ENCODE data around the gene ALG1L2. TPM values are rescaled to one million over a fixed set of nuclear protein-coding genes. Genes with fewer than 3 reads are reported as not detected.
"Not testable (repeated sequence)": the region's sequence is repeated elsewhere in the genome, so short reads cannot be mapped to it uniquely, and the experiment has no call there.

Gene ALG1L2
- total RNA-seq, 1 experiment from 2014 or later = not detected

DNA sequence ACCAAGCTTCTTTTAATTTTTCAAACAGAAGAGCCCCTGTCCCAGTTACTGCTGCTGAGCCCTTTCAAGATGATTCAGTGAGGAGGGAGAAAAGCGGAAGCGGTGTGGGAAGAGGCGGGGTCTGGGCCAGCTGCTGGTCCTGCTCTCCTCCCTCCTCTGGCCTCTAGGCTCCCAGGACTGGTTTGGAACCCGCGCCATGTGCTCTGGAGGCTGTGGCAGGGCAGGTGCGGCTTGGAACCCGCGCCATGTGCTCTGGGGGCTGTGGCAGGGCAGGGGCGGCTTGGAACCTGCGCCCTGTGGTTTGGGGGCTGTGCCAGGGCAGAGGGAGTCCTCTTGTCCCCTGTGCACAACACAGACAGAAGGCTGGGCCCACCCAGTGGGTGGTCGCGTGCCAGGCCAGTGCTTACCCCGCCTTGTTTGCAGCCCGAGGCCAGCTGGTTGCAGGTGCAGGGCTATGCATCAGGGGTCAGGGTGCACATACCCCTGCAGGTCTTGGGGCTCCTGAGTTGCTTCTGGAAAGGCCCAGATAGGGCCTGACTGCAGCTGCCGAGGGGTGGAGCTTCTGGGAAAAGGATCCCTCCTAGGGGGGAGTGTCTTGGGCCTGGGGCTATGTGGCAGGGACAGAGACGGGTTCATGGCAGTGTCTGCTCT, 12.2 kb downstream of the ALG1L2 start:
- DNase-seq (ENCODE audit: low read depth) = peak; percentile 14

DNA sequence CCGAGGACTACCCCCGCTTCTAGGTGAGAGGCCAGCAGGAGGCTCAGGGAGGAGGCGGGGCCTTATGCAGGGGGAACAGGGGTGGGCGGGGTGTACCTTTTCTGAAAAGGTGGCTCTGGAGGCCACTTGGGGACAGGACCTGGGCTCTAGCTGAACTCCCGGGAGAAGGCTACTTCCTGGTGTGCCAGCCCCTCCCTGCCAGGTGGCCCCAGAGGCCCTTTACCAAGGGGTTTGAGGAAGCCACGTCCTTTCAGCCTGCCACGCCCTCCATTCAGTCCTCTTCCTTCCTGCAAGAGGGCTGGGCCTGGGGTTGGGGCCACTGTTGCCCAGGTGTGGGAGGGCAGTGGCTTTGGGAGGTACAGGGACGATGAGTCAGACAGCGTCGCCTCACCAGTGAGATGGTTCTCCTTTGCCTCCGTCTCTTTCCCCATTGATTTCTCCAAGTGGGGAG, 12.9 kb downstream of the ALG1L2 start:
- not testable (repeated sequence) for DNase-seq (ENCODE audit: low read depth)

DNA sequence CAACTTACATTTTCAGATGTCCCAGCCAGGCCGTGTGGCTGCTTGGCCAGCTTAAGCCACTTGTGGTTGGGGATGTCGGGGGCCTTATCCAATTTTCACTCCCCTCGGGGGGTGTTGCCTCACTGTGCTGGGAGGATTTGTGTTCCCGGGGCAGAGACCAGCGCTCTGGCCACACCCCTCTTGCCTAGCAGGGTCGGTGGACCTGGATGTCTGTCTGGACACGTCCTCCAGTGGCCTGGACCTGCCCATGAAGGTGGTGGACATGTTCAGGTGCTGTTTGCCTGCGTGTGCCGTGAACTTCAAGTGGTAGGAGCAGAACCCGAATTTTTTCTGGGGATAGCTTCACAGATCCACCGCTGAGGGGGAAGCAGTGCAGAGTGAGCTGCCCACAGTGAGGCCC, 14.2 kb downstream of the ALG1L2 start:
- DNase-seq (ENCODE audit: low read depth) = not testable (repeated sequence)

DNA sequence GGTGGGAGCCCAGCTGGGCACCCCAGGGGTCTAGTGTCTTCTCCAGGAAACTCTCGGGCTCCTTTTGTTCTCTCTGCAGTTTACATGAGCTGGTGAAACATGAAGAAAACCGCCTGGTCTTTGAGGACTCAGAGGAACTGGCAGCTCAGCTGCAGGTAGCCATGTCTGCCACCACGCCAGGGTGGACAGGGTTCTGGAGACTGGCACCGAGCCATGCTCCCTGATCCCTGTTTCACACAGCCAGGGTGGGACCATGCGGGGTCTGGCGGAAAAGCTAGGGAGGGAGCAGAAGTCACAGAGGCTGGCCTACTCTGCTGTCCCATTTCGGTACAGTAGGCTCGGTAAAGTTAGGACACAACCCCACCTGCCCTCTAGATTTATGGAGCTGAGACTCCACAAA, 15.5 kb downstream of the ALG1L2 start:
- not testable (repeated sequence) for DNase-seq (ENCODE audit: low read depth)

DNA sequence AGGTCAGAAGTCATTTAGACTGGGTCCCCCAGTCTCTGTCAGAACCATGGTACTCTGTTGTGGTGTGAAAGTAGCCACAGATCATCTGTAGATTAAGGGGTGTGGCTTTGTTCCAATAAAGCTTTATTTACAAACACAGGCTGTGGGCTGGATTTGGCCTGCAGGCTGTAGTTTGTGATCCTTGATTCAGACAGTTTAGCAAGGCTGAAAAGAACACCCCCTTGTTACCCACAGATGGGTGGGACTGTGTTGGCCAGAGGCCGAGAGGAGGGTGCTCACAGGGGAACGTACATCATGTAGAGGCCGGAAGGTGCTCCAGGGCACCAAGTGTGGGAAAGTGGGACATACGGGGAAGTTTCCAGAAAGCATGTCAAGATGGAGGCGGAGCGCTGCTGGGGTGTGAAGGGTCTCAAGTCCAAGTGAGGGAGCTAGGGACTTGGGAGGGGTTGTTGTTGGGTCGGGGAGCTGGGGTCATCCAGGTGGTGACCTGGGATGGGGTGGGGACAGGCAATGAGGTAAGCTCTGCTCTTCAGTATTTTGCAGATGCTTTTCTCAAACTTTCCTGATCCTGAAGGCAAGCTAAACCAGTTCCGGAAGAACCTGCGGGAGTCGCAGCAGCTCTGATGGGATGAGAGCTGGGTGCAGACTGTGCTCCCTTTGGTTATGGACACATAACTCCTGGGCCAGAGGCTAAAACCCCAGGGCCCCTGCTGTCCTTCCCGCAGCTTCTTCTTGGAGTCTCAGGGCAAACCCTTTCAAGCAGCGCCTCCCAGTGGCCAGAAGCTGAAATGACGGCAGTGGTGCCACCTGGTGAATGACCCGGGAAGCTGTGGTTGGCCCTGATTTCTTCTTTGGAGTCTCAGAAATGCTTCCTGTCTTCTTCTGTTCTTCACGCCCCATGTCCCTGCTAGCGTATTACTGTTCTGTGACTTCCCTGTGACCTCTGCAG, 16.3 kb downstream of the ALG1L2 start:
- peak; percentile 21 for DNase-seq (ENCODE audit: low read depth)

DNA sequence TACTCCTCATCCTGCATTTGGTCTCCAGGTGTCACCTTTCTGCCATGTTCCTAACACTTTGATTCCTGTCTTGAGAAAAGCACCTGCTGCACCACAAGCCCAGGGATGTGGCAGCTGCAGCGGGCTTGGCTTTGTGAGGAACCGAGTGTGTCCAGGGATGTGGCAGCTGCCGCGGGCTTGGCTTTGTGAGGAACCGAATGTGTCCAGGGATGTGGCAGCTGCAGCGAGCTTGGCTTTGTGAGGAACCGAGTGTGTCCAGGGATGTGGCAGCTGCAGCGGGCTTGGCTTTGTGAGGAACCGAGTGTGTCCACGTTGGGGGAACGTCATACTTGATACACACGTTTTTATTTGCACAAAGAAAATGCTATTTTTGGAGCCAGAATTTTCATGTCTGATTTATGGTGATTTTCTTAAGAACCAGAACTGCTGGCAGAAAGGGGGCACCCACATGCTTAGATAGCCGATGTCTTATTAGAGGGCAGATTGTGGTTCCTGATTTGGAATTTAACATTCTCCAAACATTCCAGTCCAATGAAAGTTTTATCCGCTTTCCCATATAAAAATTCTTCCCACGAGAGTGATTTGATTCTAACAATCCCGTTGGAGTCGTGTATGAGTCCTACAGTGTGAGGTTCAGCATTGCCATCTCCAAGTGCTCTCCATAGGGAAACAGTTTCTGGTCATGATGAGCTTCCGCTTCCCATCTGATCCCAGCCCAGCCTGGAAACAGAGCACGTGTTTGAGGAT, 17.2 kb downstream of the ALG1L2 start:
- DNase-seq (ENCODE audit: low read depth) = peak; percentile 57

DNA sequence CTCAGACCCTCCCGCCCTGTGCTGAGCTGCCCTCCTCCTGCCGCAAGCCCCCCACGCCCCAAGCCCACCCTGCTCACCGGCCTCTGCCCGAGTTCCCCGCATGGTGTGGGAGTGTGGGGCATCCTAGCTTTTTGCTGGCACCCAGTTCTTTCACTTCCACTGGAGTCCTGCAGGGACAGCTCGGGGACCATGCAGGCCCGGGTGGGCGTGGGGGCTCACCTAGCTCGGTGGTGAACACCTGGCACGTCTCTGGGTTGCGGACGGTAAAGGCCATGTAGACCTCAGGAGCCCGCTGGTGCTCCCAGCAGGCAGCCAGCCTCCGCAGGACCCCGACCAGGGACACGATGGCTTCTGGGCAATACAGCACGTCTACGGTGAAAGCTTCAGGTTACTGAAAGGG, 20.9 kb downstream of the ALG1L2 start:
- DNase-seq (ENCODE audit: low read depth) = not testable (repeated sequence)

DNA sequence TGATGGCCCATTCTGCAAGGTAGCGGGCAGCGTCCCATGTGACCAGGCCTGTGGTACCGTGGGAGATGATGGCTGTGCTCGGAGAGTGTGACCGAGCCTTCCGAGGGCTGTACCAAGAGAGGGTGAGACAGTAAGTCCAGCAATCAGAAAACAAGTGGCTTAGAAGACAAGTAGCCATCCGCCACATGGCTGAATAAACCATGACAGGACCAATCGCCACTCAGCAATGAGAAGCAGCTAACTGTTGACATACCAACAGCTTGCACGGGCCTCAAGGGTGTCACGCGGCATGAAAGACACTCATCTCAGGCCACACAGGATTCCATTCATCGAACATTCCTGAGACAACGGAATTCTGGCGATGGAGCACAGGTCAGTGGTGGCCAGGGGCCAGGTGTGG, 22.6 kb downstream of the ALG1L2 start:
- DNase-seq (ENCODE audit: low read depth) = peak; percentile 74

DNA sequence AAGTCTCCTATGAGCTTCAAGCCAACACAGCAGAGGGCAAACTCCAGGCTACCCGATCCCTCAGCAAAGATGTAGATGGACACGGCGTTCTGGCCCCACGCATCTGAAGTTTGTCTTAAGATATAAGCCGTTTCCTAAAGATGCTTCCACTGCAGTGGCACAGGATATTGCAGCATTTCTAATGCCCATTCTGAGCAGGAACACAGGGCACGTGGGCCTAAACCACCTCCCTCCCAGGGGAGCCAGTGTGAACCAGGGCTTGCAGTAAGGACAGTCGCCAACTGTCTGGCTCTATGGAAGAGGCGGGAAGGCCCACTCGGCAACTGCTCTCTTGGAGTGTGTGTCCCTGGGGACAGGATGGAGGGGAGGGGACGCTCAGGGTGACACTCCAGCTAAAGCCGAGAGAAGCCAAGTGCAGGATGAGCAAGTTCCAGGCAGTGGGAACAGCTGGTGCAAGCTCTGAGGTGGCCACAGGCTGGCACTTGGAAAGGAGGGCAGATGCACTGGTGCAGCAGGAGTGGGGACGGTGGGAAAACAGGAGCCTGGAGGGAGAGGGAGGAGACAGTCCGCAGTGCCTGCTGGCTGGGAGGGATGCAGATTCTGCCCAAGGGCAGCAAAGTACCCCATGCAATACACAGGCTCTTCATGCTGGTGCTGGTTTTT, 25.8 kb downstream of the ALG1L2 start:
- not testable (repeated sequence) for DNase-seq (ENCODE audit: low read depth)

DNA sequence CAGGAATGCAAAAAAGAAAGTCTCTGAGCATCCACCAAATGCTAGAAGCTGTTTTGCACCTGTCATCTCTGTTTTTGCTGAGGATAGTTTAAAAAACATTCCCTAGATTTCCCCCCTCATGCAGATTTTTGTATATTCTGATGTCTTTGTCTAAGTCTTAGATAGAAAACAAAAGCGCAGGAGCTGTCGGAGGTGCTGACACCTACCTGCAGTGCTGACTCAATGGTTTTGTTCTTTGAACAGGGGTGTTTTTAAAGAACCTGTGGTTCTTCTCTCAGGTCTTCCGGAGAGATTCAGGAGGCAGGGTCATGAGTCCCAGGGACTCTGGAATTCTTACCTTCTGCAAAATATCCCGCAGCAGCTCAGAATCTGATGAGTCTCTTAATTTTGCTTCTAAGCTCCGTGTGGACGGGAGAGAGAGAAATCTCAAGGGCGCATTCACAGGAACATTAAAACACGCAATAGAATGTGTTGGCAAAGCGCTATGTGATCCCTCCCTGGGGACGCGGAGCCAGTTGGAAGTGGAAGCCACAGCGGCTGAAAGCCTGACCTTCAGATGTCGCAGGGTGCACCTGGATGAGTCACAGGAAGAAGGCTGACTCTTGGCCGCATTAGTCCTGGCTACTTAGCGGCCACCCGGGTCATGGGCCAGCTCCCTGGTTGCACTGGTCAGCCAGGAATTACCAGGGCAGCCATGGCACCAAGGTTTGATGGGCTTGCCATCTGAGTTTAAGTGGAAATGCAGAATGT, 27.4 kb downstream of the ALG1L2 start:
- DNase-seq (ENCODE audit: low read depth) = not testable (repeated sequence)

DNA sequence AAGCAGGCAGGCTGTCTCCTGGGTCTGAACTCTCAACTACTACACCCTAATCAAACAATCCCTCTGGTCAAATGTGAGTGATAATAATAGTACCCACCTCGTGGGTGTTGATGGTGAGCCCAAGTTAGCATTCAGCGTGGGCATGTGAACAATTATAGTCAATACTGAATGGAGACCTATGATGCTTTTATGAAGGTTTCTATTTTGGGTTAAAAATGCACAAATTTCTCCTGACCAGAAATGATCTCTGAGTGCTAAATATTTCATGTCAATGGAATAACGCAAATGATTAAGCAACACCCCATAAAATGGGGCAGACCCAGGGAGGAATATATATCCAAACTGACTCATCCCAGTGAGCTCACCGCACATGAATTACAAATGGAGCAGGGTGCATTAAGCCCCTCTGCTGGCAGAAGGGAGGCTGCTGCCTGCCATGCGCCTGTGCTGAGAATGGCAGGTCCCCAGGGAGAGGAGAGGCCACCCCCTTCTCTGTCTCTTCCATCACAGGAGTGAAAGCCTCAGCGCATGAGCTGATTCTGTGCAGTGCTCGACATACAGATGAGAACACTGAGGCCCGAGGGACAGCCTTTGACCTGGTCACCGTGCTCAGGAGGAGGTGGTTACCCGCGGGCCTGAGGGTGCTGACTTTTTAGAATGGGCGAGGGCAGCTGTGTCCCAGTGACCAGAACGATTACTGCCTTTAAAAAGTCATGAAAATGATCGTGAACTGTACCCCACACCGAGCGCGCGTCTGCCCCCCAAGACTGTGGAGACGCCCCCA, 28.9 kb downstream of the ALG1L2 start:
- DNase-seq (ENCODE audit: low read depth) = peak; percentile 71

DNA sequence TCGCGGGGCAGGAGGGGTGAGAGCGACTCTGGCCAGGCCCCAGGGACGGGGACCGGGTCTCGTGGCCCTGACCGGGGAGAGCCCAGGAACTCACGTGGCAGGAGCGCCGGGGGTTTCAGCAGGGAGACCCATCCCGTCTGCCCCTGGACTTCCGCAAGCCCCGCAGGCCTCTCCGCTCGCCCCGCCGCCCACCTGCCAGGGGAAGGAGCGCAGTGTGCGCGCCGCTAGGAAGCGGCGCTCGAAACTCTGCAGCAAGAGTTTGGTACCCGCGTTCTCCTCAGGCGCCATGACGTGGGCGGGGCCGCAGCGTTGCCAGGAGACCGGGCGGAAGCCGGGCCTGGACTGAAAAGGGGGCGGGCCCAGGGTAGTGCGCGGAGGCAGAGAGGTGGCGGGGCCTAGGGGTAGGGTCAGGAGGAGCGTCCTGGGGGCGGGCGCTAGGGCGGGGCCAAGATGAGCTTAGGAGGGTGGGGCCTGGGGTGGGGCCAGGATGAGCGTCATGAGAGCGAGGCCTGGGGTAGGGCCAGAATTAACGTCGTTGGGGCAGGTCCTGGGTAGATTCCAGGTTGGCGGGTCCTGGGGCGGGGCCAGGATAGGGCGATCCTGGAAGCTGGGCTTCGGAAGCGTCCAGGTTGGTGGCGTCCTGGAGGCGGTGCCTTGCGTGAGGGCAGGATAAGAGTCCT, 29.7 kb downstream of the ALG1L2 start:
- peak; percentile 97 for DNase-seq (ENCODE audit: low read depth)

DNA sequence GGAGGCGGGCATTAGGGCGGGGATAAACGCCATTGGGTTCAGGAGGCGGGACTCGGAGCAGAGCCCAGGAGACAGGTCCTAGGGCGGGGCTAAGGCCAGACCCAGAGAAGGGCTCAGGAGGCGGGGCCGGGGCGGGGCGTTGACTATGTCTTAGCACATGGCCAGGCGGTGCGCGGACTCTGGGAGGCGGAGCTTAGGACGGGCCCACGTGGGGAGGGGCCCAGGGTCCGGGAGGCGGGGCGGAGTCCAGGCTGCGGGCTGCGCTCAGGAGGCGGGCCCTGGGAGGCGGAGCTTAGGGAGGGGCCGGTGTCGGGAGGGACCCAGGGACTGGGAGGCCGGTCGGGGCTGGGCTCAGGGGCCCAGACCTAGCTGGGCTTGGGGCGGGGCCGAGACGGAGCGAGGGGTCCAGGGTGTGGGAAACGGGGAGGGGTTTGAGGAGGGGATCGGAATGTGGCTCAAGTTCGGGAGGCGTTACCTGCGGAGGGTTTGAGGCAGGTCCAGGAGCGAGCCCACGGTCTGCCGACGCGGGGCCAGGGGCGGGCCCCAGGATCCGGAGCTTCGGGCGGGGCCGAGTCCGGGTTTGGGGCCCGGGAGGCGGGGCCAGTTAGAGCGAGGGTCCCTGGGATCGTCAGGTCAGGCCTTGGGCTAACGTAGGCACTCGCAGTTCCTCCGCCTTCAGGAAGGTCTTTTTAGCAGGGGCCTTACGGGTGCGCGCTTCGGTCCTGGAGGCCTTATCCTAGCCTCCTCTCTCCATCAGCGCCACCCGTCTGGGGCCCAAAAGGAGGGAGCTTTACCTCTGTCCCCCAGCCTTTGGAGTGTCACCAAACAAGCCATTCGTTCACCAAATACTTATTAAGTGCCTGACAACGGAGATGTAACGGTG, 30.5 kb downstream of the ALG1L2 start:
- peak; percentile 94 for DNase-seq (ENCODE audit: low read depth)

DNA sequence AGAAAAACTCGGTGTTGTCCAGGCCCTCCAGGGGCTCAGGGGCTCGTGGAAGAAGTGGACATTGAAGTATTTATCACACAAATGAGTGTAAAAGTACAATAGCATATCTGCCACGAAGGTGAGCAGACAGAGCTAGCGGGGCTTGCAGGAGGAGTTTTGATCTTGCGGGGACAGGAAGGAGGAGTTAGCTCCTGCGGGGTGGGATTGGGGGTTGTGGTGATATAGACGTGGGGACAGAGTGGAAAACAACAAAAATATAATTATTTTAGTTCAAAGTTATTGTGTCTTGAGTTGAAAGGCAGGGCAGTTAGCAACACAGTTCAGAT, 31.1 kb downstream of the ALG1L2 start:
- DNase-seq (ENCODE audit: low read depth) = not testable (repeated sequence)

DNA sequence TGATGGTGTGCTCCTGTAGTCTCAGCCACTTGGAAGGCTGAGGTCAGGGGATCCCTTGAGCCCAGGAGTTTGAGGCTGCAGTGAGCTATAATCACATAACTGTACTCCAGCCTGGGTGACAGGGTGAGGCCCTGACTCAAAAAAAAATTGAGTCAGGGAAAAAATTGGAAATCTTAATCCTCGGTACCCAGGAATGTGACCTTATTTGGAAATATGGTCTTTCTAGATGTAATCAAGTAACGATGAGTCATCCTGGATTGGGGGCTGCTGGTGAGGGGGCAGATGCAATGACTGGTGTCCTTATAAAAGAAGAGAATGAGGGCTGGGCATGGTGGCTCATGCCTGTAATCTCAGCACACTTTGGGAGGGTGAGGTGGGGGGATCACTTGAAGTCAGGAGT, 33.8 kb downstream of the ALG1L2 start:
- not testable (repeated sequence) for DNase-seq (ENCODE audit: low read depth)

DNA sequence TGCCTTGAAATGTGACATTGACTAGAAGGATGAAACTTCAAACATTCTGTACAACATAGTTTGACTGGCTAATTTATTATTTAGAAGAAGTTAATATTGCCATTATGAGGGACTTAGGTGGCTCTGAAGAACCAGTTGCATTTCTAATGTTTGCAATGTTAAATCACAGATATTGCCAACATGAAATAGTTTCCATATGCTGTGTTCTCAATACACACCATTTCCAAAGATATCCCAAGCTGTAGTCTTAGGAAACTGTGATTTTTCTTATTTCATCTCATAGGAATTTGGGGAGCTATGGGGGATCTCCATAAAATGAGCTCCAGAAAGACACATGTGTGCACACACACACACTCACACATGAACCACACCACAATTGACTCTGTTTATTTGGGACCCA, 36.3 kb downstream of the ALG1L2 start:
- DNase-seq (ENCODE audit: low read depth) = no peak

DNA sequence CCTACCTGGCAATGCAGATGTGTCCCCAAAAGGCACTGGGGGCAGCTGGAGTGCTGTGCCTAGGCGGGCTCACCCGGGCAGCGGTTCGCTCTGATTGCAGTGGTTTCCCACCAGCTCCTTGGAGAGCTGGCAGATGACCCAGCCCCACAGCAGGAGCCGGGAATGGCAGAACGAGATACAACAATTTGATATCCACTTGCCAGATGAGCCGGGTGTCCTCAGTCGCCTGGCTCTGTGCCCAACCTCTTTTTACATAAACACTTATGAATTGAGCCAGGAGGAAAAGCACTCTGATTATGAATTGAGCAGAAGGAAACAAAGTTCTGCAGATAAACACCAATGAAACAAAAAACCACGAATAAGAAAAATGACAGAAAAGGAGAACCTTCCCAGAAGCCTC, 38.2 kb downstream of the ALG1L2 start:
- DNase-seq (ENCODE audit: low read depth) = peak; percentile 14

DNA sequence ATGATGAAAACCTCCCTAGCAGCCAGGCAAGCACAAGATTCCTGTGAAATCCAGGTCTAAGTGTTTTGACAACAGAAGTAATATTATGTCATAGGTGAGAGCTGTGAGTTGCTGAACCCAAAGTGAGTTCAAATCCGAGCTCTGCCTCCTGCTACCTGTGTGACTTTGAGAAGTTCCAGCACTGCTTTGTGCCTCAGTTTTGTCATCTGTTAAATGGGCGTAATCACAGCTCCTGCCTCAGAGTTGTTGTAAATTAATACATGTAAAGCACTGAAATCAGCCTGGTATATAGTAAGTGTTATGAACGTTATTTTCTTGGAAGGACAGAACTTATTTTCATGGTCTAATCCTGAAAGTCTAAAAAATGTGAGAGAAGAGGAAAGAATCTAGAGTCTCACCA, 38.7 kb downstream of the ALG1L2 start:
- DNase-seq (ENCODE audit: low read depth) = not testable (repeated sequence)
